Non-pigmented ciliary epithelial cell (primary cell): ENCODE measurements around the gene SLC38A10.

Experiments used
- DNase-seq: peaks from one replicate; pipeline ENCODE4 v3.0.0-alpha.2; 2010; ENCODE audit warnings: low read depth

Gene SLC38A10

GRCh38 chr17:81298325-81298990 lies 3.4 kb upstream of the SLC38A10 start:
- DNase-seq, result no peak

- DNase-seq, result no peak
These were observed 722 bp upstream of the SLC38A10 start for GRCh38 chr17:81295676-81296381.

- no peak for DNase-seq
These were observed 536 bp downstream of the SLC38A10 start for GRCh38 chr17:81294512-81295030.

- DNase-seq, result no peak
These were observed 2.7 kb downstream of the SLC38A10 start for GRCh38 chr17:81292450-81292849.

- DNase-seq, result no peak
These were observed 3.4 kb downstream of the SLC38A10 start for GRCh38 chr17:81291662-81292061.

GRCh38 chr17:81290230-81290629 lies 4.9 kb downstream of the SLC38A10 start:
- no peak for DNase-seq

- DNase-seq, result no peak
These were observed 5.5 kb downstream of the SLC38A10 start for GRCh38 chr17:81289627-81290026.

GRCh38 chr17:81288715-81289114 lies 6.4 kb downstream of the SLC38A10 start:
- no peak for DNase-seq

- DNase-seq, result no peak
These were observed 7.2 kb downstream of the SLC38A10 start for GRCh38 chr17:81287741-81288430.

- no peak for DNase-seq
These were observed 8.0 kb downstream of the SLC38A10 start for GRCh38 chr17:81287152-81287551.

GRCh38 chr17:81286491-81287145 lies 8.5 kb downstream of the SLC38A10 start:
- no peak for DNase-seq

GRCh38 chr17:81285894-81286293 lies 9.2 kb downstream of the SLC38A10 start:
- DNase-seq, result no peak

GRCh38 chr17:81285179-81285878 lies 9.8 kb downstream of the SLC38A10 start:
- no peak for DNase-seq

- DNase-seq, result no peak
These were observed 12.2 kb downstream of the SLC38A10 start for GRCh38 chr17:81282876-81283275.

- DNase-seq, result no peak
These were observed 13.0 kb downstream of the SLC38A10 start for GRCh38 chr17:81282141-81282540.

- DNase-seq, result no peak
These were observed 14.5 kb downstream of the SLC38A10 start for GRCh38 chr17:81280571-81280970.

- DNase-seq, result no peak
These were observed 15.5 kb downstream of the SLC38A10 start for GRCh38 chr17:81279278-81280275.

- DNase-seq, result no peak
These were observed 16.3 kb downstream of the SLC38A10 start for GRCh38 chr17:81278831-81279230.

GRCh38 chr17:81277946-81278693 lies 17.0 kb downstream of the SLC38A10 start:
- DNase-seq, result no peak

GRCh38 chr17:81277421-81277820 lies 17.7 kb downstream of the SLC38A10 start:
- DNase-seq, result no peak
